ENCODE results near the gene BLVRA.

- TF ChIP-seq CTCF (IDR thresholded peaks at IDR 0.05; ENCODE audit: low read depth, low read length, poor library complexity, severe bottlenecking) (no peak), EZH2phosphoT487 (IDR thresholded peaks at IDR 0.05; ENCODE audit: borderline replicate concordance, low read length) (no peak)
Observed at GRCh38 chr7:43742692-43743091, 15.8 kb upstream of the BLVRA start.
